GM12872 (cell line): ENCODE measurements around the gene PRG3.

ENCODE experiments used
- TF ChIP-seq, protein P1 (sequence below): IDR thresholded peaks from 3 replicates; pipeline ENCODE4 v1.5.1; 2011; ENCODE audit warnings: low read depth, mild to moderate bottlenecking, low read length, moderate library complexity; ENCODE audit not compliant: insufficient read depth

Gene PRG3

DNA sequence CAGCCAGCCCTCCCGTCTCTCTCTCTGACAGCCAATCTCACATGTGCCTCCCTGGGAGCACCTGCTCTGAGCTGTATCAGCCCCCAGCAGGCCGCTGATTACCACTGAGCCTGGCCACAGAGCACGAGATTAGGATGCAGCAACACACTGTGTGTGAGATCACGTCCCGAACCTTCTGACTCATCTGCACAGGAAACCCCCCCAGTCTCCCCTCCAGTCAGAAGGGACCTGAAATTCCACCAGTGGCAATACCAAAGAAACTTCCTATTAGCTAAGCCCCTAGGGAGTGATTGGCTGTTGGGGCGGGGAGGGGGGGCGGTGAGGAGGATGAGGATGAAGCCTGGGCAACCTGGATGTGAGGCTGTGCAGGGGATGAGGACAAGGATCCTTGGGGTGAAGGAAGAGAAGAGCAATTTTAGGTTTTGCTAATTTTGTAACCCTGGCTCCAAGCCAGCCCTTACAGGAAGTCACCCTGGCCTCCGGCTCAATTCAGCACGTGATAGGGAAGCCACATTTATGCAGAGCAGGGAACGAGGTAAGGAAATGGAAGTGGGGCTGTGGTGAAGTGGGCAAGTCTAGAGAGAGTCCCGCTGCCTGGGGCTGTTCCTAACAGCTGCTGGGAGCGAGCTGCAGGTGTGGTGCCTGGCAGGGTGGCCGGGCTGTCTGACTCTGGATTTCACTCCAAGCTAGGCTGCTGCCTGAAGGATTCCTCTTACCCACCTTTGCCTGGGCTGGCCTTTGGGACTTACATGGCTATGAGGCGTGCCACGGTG, 44.0 kb upstream of the PRG3 start:
- TF ChIP-seq, protein P1, sequence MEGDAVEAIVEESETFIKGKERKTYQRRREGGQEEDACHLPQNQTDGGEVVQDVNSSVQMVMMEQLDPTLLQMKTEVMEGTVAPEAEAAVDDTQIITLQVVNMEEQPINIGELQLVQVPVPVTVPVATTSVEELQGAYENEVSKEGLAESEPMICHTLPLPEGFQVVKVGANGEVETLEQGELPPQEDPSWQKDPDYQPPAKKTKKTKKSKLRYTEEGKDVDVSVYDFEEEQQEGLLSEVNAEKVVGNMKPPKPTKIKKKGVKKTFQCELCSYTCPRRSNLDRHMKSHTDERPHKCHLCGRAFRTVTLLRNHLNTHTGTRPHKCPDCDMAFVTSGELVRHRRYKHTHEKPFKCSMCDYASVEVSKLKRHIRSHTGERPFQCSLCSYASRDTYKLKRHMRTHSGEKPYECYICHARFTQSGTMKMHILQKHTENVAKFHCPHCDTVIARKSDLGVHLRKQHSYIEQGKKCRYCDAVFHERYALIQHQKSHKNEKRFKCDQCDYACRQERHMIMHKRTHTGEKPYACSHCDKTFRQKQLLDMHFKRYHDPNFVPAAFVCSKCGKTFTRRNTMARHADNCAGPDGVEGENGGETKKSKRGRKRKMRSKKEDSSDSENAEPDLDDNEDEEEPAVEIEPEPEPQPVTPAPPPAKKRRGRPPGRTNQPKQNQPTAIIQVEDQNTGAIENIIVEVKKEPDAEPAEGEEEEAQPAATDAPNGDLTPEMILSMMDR: no peak

DNA sequence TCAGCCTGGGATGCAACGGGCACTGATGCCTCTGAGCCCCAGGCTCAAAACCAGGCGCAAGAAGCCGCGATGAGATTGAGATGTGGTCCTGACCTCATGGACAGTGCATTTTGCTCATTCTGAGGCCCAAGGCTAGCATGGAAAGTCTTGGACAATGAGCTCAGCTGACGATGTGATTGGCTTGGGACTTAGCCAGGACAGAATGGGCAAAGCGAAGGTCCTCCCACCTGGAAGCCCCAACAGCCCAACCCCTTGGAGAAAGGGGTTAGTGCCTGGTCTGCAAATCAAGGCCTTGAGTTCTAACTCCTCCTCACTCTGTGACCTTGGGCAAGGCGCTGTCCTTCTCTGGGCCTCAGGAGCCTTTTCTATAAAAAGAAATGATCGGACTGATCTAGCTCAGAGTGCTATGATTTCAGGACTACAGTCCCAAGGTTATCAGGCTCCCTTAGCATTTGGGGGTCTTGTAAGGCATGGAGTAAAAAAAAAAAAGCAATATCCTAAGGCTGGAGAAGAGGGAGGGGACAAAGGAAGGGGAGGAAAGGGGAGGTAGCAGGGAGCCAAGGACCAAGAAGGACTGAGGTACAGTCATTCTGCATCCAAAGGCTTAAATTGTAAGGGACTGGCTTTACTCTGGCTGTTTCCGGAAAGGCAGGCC, 43.3 kb upstream of the PRG3 start:
- TF ChIP-seq, protein P1: no peak

DNA sequence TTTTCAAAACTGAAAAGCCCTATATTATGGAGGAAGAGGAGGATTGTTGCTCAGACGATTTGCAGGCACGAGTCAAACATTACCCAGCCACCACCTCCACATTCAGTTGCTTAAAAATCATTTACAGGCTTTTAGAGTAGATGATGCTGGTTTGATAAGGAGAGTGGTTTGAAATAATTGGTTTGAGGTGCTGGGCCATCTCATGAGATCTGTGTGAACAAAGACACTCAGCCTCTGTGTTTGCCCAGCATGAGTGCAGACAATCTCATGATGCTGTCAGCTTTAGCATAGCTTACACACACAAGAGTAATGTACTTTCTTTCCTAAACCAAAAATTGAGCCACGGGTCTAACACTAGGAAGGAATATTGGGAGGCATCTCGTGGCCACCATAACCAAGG, 41.7 kb upstream of the PRG3 start:
- TF ChIP-seq, protein P1: no peak

DNA sequence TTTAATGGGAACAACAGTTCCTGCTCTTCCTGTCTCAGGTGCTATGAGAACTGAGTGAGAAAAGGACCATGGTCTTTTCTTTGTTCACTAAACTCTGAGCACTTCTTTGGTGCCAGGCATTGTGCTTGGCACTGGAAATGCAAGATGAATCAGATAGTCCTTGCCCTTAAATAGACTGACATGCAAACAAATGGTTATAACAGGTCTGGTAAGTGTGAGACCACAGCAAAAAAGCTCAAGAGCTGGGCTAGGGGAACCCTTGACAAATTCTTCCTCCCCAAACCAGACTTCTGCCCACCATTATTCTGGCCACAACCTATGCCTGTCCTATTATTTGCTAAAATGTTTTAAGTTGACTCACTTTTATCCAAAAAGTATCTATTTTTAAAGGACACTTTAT, 40.9 kb upstream of the PRG3 start:
- TF ChIP-seq, protein P1: no peak

DNA sequence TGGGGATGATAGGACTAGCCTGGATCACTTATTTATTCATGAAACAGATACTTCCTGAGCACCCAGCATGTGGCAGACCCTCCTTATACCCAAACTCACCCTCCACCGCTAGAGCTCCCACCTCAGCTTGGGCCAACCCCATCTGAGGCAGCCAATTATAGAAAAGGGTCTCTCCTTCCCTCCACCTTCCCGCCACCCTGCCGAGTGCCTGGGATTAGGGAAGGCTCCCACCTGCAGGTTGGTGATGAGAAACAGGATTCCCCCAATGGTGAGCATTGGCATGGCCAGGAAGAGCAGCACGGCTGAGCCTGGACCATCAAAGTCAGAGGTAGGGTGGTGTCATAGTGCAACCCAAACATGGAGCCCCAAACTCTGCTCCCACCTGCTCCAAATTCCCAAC, 40.1 kb upstream of the PRG3 start:
- TF ChIP-seq, protein P1: no peak

DNA sequence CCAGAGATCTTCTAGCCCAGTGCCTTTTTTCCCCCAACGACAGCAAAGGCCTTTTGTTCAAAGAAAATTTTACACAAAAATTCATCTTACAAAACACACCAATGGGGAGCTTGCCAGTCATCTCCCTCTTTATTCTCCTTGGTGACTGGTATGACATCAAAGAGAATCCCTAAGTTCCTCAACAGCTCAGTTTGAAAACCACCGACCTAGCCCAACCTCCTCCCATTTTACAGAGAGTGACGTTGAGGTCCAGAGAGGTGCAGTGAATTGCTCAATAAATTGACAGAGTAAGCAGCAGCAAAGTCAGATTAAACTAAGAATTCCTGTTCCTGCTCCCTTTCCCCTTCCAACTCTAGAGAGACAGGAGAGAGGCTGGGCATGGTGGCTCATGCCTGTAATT, 38.2 kb upstream of the PRG3 start:
- TF ChIP-seq, protein P1: no peak

DNA sequence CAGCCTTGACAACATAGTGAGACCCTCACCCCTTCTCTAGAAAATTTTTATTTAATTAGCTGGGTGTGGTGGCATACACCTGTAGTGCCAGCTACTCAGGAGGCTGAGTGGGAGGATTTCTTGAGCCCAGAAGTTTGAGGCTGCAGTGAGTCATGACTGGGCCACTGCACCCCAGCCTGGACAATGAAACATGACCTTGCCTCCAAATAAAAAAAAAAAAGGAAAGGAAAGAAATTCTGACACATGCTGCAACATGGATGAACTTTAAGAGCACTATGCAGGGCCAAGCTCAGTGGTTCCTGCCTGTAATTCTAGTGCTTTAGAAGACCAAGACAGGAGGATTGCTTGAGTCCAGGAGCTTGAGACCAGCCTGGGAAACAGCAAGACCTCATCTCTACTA, 37.2 kb upstream of the PRG3 start:
- TF ChIP-seq, protein P1: no peak
